NCI-H446 treated with DMSO at 0.1 percent for 48 hours (cell line): ENCODE results near the gene MYO9A.
"Not testable (repeated sequence)": the region's sequence is repeated elsewhere in the genome, so short reads cannot be mapped to it uniquely, and the experiment has no call there.

ENCODE experiments used
- DNase-seq: peaks from one replicate; lab custom pipeline; 2025; lab: John Stamatoyannopoulos, UW

MYO9A gene

DNA sequence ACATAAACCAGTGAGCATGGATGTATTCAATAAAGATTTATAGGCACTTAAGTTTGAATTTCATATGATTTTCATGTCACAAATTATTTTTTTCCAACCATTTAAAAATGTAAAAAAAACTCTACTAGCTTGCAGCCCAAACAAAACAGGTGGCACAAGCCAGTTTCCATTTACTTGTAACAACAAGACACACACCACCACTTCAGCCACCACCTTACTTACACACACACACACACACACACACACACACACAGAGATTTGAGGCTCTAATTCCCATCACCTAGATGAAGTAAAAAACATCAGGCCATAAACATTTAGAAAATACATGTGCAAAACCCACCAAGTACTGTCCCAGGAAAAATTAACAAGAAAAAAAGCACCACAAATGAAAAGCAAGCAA is 25.3 kb downstream of the MYO9A start:
- no peak for DNase-seq

DNA sequence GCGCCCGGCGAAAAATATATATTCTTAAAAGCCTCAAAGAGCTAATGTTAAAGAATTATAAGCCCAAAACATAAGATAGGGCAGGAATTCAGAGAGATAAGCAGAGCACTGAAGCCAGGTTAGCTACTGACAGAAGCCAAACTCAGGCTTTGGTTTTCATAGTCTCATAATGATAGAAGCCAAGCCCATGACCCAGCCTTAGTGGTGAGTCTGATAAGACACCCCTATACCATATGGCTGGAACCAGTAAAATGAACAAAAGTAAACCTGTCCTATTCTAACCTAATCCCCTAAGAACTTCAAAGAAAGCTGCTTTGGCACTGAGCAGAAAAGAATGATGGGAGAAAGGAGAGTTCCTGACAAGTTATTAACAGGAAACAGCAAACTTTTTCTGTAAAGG is 25.9 kb downstream of the MYO9A start:
- DNase-seq = no peak

DNA sequence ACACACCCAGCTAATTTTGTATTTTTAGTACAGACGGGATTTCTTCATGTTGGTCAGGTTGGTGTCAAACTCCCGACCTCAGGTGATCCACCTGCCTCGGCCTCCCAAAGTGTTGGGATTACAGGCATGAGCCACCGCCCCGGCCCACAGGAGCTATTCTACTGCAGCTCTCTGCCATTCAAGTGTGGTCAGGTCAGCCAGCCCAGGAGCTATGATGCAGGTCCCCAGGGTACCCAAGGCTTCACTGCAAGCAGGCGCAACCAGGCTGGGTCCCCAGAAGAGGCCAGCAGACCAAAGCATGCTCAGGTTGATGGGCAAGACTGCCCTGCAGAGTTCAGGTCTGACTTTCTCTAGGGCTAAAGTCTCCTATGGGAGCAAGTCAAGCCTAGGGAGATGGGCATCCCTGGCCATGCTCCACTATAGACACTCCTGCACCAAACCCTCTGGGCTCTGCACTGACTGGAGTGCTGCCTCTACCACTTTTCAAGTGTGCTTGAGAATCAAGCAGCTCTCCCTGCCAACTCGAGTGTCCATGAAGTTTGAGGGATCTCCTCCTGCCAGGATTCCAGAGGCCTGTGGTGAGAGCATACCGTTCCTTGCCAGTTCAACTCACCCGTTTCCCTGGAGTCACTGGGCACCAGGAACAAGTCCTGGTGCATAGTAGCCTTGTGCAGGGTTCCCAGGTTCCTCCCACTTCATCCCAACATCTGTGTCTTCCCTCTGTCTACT is 30.9 kb downstream of the MYO9A start:
- no peak for DNase-seq

DNA sequence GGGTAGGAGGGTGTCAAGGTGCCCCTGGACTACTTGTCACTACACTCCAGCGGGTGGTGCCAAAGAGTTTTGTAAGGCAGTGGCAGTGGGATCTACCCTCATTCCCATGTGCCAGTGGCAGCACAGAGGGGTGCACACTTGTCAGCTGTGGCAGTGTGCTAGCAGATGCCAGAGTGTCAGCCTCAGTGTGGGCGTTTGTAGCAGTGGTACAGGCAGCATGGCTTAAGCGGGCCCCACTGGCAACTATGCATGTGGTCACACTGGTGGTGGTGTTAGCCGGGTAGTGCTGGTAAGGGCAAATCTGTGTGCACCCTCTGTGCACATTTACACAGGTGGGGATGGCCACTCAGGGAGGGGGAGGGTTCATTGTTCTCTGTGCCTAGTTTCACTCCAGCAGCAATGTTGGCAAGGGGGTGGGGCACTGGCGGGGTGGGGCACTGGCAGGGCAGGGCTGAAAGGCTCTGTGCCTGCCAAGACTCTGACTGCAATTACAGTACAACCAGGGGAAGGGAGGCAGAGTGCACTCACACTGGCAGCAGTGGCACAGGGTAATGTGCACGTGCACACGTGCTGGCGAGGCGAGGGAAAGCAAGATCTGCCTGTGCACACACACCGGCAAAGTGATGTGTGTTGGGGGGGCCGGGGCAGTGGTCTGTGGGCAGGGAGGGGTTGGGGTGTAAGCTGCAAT is 31.8 kb downstream of the MYO9A start:
- DNase-seq = no peak

DNA sequence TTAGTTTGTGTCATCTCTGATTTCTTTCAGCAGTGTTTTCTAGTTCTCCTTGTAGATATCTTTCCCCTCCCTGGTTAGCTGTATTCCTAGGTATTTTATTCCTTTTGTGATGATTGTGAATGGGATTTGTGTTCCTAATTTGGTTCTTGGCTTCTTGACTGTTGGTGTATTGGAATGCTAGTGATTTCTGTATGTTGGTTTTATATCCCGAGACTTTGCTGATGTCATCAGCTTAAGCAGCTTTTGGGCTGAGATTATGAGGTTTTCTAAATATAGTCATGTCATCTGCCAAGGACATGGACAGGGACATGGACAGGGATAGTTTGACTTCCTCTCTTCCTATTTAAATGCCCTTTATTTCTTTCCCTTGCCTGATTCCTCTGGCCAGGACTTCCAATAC is 35.8 kb downstream of the MYO9A start:
- DNase-seq = no peak

DNA sequence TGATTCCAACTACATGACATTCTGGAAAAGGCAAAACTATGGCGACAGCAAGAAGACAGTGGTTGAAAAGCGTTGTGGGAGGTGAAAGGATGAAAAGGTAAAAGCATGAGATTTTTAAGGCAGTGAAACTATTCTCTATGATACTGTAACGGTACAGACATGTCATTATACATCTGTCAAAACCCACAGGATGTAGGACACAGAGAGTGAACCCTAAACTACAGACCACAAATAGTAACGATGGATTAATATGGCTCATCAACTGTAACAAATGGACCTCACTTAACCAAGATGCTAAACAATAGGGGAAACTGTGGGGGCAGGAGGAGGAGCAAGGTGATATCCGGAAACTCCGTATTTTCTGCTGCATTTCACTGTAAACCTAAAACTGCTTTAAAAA is 39.1 kb downstream of the MYO9A start:
- DNase-seq = no peak

DNA sequence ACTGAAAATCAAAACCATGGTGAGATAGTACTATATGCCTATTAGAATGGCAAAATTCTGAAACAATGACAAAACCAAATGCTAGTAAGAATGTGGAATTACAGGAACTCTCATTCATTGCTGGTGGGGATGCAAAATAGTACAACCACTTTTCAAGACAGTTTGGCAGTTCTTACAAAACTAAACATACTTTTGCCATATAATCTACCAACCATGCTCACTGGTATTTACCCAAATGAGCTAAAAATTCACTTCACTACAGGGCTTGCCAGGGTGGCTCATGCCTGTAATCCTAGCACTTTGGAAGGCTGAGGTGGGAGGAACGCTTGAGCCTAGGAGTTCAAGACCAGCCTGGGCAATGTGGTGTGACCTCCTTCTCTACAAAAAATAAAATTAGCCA is 40.0 kb downstream of the MYO9A start:
- DNase-seq = no peak

DNA sequence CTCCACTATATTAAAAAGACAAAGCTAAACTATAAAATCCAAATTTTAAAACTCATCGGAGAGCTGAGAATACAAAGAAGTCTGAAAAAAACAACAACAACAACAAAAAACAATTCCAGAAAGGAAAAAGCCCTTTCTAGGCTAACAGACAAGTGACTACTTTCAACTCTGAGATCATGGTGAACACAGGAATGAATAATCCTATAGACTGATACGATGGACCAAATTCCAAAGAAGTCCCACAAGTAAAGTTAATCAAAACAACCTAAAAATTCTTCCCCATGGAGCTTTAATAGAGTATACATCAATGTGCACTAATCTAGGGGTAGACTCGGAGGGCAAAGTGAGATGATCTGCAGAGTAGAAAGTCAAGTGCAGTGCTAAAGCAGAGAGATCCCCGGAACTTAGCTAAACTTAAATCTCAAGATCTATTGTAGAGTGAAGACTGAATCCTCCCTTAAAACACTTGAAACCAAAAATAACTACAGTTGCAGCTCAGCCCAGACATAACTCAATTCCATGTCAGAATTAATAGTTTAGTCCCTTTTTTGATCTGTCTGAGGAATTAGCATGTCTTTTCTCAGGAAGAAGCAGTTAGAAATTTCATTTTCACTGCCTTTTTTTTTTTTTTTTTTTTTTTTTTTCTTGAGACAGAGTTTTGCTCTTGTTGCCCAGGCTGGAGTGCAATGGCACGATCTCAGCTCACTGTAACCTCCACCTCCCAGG is 43.5 kb downstream of the MYO9A start:
- no peak for DNase-seq

DNA sequence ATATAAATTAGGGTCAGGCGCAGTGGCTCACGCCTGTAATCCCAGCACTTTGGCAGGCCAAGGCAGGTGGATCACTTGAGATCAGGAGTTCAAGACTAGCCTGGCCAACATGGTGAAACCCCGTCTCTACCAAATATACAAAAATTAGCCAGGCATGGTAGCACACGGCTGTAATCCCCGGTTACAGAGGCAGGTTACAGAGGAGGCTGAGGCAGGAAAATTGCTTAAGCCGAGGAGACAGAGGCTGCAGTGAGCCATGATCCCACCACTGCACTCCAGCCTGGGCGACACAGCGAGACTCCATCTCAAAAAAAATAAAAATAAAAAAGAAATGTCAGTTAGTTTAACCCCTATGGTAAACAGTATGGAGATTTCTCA is 46.5 kb downstream of the MYO9A start:
- DNase-seq = not testable (repeated sequence)

DNA sequence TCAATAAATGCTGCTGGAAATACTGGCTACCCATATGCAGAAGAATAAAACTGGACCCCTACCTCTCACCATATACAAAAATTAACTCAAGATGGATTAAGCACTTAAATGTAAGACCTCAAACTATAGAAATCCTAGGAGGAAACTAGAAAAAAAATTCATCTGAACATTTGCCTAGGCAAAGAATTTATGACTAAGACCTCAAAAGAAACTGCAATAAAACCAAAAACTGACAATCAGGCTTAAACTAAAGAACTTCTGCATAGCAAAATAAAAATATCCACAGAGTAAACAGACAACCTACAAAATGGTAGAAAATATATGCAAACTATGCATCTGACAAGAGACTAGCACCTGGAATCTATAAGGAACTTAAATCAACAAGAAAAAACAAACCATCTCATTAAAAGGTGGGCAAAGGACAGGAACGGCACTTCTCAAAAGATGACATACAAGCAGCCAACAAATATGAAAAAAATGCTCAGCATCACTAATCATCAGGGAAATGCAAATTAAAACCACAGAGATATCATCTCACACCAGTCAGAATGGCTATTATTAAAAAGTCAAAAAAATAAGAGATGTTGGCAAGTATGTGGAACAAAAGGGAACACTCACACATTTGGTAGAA is 47.0 kb downstream of the MYO9A start:
- no peak for DNase-seq

DNA sequence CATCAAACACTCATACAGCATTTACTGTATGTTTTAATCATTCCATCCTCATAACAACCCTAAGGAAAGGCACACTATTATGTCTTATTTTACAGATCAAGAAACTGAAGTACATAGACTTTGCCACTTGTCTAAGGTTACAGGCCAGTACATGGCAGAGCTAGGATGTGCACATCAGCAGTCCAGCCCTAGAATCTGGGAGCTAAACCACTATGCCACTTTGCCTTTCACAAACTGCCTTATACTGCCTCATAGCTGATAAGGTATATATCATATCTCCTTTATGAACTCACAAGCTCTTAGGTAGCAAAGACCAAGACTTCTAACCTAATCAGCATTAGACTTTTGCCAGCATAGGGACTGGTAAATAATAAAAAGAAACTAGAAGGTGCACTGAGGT is 49.1 kb downstream of the MYO9A start:
- no peak for DNase-seq

DNA sequence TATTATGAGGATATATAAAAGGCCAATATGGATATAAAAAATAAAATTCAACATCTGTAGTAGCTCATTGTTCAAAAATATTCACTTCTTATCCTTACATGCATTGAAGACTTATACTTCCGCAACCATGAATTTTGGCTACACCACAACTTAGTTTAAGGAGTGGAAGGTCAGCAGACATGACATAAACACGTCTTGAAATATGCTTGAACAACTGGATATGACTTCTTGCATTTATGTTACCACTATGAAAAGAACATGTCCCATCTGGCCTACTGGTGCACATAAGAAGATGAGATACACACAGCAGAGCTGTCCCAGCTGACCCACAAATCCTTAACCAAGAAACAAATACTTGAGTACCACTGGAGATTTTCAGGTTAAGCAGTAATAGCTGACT is 52.1 kb downstream of the MYO9A start:
- no peak for DNase-seq

DNA sequence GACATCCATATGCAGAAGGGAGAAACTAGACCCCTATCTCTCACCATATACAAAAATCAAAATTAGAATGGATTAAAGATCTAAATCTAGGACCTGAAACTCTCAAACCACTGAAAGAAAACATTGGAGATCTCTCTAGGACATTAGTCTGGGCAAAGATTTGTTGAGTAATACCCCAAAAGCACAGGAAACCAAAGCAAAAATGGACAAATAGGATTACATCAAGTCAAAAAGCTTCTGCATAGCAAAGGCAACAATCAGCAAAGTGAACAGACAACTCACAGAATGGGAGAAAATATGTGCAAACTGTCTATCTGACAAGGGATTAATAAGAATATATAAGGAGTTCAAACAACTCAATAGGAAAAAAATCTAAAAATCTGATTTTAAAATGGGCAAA is 54.8 kb downstream of the MYO9A start:
- DNase-seq = no peak

DNA sequence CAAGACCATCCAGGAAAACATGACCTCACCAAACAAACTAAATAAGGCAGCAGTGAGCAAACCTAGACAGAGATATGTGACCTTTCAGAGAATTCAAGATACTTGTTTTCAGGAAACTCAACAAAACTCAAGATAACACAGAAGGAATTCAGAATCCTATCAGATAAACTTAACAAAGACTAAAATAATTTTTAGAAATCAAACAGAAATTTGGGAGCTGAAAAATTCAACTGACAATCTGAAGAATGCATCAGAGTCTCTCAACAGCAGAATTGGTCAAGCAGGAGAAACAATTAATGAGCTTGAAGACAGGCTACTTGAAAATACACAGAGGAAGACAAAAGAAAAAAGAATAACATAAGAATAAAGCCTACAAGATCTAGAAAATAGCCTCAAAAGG is 55.6 kb downstream of the MYO9A start:
- no peak for DNase-seq

DNA sequence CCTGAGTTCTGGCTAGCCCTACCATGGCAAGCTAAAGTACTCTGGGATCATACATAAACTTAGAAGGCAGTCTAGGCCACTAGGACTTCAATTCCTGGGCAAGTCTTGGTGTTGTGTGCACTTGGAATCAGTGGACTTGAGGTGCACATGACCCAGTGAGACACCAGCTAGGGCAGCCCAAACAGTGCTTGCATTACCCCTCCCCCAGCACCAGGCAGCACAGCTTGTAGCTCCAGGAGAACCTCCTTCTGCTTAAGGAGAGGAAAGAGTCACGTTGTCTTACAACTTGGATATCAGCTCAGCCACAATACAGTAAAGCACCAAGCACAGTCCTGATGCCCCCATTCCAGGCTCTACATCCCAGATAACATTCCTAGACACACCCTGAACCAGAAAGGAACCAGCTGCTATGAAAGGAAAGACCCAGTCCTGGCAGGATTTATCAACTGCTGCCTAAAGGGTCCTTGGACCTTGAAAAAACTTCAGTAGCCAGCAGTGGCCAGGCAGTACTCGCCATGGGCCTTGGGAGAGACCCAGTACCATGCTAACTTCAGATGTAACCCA is 57.2 kb downstream of the MYO9A start:
- DNase-seq = no peak

DNA sequence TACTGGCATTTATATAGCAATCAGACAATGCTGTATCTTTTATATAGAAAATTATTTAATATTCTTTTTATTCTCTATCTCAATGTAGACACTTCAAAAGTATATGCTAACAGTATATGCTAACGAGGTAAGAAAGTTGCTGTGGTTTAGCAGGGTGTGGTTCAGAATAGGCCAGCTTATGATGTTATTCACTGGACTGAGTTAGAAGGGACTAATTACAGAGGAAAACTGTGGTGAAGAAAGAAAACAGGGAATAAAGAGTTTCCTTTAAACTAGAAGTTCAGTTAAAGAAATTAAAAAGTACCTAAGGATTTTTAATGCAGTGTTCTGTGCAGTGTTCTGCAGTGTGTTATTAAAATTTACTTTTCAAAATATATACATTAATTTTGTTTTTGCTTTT is 59.4 kb downstream of the MYO9A start:
- no peak for DNase-seq

DNA sequence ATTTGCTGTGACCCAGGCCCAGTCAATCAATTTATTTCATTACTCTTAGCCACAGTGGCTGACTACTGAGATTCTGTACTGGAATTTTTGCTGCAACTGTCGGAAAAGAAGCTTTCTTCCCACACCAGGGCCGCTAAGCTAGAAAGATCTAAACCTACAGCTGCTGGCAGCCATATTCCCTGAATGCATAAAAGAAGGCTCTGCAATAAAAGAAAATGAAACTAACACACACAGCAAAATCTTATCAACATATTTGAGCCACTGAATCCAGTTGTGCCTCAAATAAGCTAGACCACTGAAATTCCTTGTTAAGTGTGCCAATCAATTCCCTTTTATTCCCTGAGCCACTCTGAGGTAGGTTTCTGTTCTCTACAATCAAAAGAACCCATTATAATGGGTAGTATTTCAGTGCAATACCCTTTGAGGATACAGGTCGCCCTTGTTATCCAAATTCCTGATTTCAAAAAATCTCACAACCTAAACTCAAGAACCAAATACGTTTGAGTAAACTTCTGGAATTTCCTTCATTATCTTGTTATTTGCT is 60.3 kb downstream of the MYO9A start:
- no peak for DNase-seq

DNA sequence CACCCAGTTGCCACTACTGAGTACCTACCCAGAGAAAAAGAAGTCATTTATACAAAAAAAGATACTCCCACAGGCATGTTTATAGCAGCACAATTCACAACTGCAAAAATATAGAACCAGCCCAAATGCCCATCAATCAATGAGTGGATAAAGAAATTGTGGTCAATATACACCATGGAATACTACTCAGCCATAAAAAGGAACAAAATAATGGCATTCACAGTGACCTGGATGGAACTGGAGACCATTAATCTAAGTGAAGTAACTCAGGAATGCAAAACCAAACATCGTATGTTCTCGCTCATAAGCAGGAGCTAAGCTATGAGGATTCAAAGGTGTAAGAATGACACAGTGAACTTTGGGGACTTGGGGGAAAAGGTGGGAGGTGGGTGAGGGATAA is 61.7 kb downstream of the MYO9A start:
- not testable (repeated sequence) for DNase-seq

DNA sequence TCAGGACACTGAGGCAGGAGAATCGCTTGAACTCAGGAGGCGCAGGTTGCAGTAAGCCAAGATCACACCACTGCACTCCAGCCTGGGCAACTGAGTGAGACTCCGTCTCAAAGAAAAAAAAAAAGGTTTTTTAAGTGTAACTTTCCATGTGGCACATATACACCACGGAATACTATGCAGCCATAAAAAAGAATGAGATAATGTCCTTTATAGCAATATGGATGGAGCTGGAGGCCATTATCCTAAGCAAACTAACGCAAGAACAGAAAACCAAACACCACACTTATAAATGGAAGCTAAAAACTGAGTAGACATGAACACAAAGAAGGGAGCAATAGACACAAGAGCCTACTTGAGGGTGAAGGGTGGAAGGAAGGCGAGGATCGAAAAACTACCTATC is 64.7 kb downstream of the MYO9A start:
- not testable (repeated sequence) for DNase-seq

DNA sequence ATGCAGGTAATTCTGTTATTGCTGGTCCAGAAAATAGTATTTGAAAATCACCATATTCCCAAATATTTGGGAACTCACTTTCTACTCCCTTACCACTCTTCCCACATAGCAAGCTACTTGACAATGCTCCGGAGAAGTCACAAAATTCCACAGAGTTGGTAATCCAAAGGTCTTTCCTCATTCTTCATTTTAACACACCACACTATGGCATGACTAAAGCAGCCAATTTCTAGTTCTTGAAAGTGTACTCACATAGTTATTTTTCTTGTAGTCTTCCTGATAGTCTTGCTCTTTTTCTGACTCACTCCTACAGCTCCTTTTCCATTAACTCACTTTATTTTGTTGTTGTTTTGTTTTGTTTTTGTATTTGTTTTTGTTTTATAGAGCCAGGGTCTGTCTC is 67.2 kb downstream of the MYO9A start:
- no peak for DNase-seq

DNA sequence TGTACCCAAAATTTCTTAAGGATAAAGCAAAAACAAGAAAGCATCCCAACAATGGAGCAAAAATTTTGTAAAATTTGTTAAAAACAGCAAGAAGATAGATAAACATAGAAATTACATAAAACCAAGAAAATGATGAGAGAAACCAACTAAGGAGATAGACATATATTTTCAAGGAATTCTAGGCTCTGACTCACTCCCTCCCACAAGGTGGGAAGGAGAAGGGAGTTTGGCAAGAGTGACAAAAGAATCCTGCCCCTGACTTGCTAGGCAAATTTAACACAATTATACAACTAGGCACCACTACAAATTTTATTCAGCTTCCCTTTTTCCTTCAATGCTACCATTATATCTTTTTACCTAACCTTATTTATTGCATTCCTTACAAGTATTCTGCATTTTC is 70.9 kb downstream of the MYO9A start:
- no peak for DNase-seq

DNA sequence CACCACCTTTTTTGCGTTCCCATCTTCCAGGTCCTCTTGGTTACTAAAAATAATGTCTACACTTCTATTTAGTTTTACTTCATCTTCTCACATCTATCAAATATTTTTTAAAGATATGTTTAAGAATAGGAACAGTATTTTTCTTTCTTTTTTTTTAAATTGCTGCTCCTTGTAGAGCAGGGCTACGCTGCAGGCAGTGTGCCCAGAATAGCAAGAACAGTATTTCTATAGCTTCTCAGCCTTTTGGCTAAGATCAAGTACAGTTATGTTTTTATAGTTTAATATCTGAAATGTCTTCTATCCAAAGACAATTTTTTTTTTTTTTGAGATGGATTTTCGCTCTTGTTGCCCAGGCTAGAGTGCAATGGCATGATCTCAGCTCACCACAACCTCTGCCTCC is 73.0 kb downstream of the MYO9A start:
- no peak for DNase-seq
